ENCODE results near the gene TAOK3.

TAOK3 gene

DNA sequence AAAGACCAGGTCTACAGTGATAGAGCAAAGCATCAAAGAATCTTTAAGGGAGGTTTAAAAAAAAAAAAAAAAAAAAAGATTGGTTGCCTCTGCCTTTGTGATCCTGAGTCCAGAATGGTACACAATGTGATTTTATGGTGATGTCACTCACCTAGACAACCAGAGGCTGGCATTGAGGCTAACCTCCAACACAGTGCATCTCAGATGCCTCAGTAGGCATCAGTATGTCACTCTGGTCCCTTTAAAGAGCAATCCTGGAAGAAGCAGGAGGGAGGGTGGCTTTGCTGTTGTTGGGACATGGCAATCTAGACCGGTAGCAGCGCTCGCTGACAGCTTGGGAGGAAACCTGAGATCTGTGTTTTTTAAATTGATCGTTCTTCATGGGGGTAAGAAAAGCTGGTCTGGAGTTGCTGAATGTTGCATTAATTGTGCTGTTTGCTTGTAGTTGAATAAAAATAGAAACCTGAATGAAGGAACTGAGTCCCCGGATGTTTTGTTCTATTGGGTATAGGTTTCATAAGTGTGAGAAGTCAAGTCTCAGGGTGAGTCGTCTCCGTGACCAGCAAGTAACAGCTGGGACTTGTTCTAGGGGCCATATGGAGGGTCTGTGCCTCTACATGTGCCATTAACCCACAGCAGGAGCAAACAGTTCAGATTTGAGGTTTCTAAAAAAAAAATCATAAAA, 227.5 kb downstream of the TAOK3 start:
- Mint-ChIP-seq H3K36me3 (ENCODE audit: low read depth) (peaks cover 77% of the 10 kb centered on the region), H3K4me3 (no peak overlapping the region), H3K4me1 (peaks cover 24% of the 10 kb centered on the region), H3K27me3 (ENCODE audit: low read depth, poor library complexity) (peaks cover 4% of the 10 kb centered on the region), H3K9me3 (no peaks in the 10 kb centered on the region), H3K27ac (peak overlapping the region; percentile 71)
- no peak for DNase-seq
- TF ChIP-seq, protein P1, sequence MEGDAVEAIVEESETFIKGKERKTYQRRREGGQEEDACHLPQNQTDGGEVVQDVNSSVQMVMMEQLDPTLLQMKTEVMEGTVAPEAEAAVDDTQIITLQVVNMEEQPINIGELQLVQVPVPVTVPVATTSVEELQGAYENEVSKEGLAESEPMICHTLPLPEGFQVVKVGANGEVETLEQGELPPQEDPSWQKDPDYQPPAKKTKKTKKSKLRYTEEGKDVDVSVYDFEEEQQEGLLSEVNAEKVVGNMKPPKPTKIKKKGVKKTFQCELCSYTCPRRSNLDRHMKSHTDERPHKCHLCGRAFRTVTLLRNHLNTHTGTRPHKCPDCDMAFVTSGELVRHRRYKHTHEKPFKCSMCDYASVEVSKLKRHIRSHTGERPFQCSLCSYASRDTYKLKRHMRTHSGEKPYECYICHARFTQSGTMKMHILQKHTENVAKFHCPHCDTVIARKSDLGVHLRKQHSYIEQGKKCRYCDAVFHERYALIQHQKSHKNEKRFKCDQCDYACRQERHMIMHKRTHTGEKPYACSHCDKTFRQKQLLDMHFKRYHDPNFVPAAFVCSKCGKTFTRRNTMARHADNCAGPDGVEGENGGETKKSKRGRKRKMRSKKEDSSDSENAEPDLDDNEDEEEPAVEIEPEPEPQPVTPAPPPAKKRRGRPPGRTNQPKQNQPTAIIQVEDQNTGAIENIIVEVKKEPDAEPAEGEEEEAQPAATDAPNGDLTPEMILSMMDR (IDR thresholded peaks at IDR 0.05): no peak

DNA sequence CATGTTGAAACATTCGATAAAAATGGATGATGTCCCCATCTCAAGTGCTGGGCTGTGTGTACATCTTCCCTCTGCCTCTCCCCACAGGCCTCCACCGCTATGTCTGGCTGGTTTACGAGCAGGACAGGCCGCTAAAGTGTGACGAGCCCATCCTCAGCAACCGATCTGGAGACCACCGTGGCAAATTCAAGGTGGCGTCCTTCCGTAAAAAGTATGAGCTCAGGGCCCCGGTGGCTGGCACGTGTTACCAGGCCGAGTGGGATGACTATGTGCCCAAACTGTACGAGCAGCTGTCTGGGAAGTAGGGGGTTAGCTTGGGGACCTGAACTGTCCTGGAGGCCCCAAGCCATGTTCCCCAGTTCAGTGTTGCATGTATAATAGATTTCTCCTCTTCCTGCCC, 228.2 kb downstream of the TAOK3 start:
- Mint-ChIP-seq H3K9me3 (no peaks in the 10 kb centered on the region), H3K4me3 (no peak overlapping the region), H3K27me3 (ENCODE audit: low read depth, poor library complexity) (peaks cover 4% of the 10 kb centered on the region), H3K36me3 (ENCODE audit: low read depth) (peaks cover 79% of the 10 kb centered on the region), H3K27ac (peak overlapping the region; percentile 64), H3K4me1 (peaks cover 17% of the 10 kb centered on the region)
- TF ChIP-seq, protein P1 (IDR thresholded peaks at IDR 0.05): no peak
- DNase-seq: no peak

DNA sequence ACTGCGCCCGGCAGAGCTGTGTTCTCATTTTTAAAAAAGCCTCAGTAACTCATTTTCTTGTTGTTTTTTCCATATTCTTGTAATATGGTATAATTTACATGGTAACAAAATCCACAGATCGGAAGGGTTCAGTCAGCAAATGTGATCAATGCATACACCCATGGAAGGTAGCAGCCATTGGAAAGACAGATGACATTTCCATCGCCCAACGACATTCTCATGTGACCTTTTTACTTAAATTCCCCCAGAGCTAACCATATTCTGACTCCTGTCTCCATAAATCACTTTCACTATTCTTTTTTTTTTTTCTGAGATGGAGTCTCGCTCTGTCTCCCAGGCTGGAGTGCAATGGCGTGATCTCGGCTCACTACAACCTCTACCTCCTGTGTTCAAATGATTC, 231.9 kb downstream of the TAOK3 start:
- H3K36me3 Mint-ChIP-seq (ENCODE audit: low read depth): peaks cover 67% of the 10 kb centered on the region
- H3K4me1 Mint-ChIP-seq: peaks cover 22% of the 10 kb centered on the region
- no peak for DNase-seq
- TF ChIP-seq, protein P1 (IDR thresholded peaks at IDR 0.05): no peak
- no peaks in the 10 kb centered on the region for H3K27me3 Mint-ChIP-seq (ENCODE audit: low read depth, poor library complexity)
- H3K4me3 Mint-ChIP-seq: no peak overlapping the region
- no peaks in the 10 kb centered on the region for H3K9me3 Mint-ChIP-seq
- no peak overlapping the region for H3K27ac Mint-ChIP-seq

DNA sequence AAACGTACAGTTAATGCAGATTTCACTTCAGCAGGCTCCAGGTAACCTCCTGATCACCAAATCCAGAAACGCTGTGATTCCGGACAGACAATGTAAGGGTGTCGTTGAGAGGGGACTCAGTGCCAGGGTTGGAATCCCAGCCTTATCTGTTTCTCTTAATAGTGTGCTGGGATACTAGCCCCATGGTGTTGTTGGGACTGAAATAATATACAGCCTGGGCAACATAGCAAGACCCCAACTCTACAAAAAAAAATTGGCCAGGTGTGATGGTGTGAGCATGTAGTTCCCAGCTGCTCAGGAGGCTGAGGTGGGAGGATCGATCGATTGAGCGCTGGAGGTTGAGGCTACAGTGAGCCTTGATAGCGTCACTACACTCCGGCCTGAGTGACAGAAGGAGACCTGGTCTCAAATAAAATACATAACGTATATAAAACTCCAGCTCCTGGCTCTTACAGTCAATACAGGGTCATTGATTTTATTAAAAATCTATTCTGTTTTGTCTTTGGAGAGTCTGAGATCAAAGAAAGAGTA, 235.5 kb downstream of the TAOK3 start:
- Mint-ChIP-seq H3K4me3 (peak overlapping the region; percentile 89), H3K27ac (no peak overlapping the region), H3K9me3 (no peaks in the 10 kb centered on the region), H3K4me1 (peaks cover 22% of the 10 kb centered on the region), H3K27me3 (ENCODE audit: low read depth, poor library complexity) (no peaks in the 10 kb centered on the region), H3K36me3 (ENCODE audit: low read depth) (peaks cover 35% of the 10 kb centered on the region)
- TF ChIP-seq, protein P1 (IDR thresholded peaks at IDR 0.05): no peak
- DNase-seq: no peak

DNA sequence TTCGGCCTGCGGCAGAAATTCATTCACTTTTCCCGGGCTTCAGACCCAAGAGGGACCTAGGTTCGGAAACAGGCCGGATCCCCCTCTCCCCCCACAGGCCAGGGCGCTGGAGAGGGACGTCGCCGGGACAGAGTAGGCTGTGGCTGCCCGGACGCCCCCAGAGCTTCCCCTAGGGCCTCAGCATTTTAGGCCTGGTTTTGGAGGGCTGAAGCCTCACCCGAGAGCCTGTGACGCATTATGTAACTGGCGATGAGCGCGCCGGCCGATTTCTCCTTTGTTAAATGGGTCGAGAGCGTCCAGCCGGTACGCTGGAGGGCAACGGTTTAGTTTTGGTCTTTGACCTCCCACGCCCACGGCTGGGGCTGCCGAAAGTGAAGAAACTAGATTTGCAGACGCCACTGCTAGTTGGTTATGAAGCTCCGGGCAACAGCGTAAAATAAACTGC, 236.1 kb downstream of the TAOK3 start:
- Mint-ChIP-seq H3K4me3 (peak overlapping the region; percentile 89), H3K9me3 (no peaks in the 10 kb centered on the region), H3K36me3 (ENCODE audit: low read depth) (peaks cover 31% of the 10 kb centered on the region), H3K27me3 (ENCODE audit: low read depth, poor library complexity) (no peaks in the 10 kb centered on the region), H3K27ac (no peak overlapping the region), H3K4me1 (peaks cover 22% of the 10 kb centered on the region)
- DNase-seq: peak; percentile 30
- TF ChIP-seq, protein P1 (IDR thresholded peaks at IDR 0.05): no peak
